GM06990 (cell line): ENCODE data around the gene UBA52.
"Not testable (repeated sequence)": the region's sequence is repeated elsewhere in the genome, so short reads cannot be mapped to it uniquely, and the experiment has no call there.

Experiments
- DNase-seq: peaks from one replicate; pipeline ENCODE4 v3.0.0-alpha.2; 2011; ENCODE audit not compliant: insufficient read length; ENCODE audit errors: extremely low read depth
- H3K27me3 ChIP-seq: replicated peaks from 2 replicates; pipeline ENCODE4 v1.6.0; 2011; ENCODE audit warnings: low read length; ENCODE audit not compliant: control insufficient read depth, insufficient read depth
- H3K36me3 ChIP-seq: 2 replicates; pipeline ENCODE4 v1.5.1; 2011; ENCODE audit warnings: low read length; ENCODE audit not compliant: control insufficient read depth, insufficient read depth
- H3K4me3 ChIP-seq: replicated peaks from 2 replicates; pipeline ENCODE4 v1.5.1; 2011; ENCODE audit warnings: low read depth, mild to moderate bottlenecking, control low read depth, low read length
- CTCF ChIP-seq: IDR thresholded peaks from 2 replicates; pipeline ENCODE4 v1.5.1; 2011; ENCODE audit warnings: low read length, control low read depth, mild to moderate bottlenecking, inconsistent platforms; ENCODE audit not compliant: insufficient read depth, poor library complexity, severe bottlenecking

The UBA52 gene

GRCh38 chr19:18571564-18572344, at the start of gene UBA52:
Gene UBA52, plus strand, starts transcription at chr19:18571857. Its CDS starts 1,444 bp downstream, at chr19:18573301.
- DNase-seq, result peak; percentile 99
- Histone ChIP-seq H3K36me3 (peaks cover 41% of the 10 kb centered on the region), H3K27me3 (no peaks in the 10 kb centered on the region), H3K4me3 (peak within 1 kb of the TSS; percentile 99)
- no peak for TF ChIP-seq CTCF

DNA sequence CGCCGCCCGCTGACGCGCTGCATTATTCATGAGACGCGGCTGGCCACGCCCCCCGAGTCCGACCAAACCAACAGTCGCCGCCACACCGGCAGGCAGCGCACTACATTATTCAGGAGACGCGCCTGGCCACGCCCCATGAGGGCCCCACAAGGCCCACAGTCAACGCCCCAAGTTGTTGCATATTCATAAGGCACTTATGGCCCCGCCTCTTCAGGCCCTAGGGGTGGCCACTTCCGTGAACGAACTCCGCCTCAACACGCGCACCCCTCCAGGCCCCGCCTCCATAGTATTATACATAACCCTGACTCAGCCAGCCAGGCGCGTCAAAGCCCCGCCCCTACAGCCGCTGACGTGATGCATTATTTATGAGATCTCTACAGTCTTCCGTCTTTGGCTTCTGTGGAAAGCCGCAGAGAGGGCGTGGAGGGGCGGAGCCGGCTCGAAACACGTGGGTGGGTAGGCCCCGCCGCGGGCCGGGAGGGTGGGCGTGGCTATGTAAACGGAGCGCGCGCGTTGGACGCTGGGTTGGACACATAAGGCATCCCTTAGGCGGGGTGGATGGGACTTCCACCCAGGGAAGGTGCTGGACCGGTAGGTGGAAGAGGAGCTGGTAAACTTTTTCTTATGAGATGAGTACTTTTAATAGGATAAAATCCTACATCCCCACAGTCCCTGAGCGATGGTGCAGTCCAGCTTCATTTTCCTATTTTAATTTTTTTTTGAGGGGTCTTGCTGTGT, 49.4 kb upstream of the UBA52 start:
- TF ChIP-seq CTCF, result no peak
- Histone ChIP-seq H3K27me3 (no peaks in the 10 kb centered on the region), H3K36me3 (no peaks in the 10 kb centered on the region; the same call in 1 of the 2 replicates), H3K4me3 (peak overlapping the region; percentile 100)
- peak; percentile 99 for DNase-seq

GRCh38 chr19:18522862-18523440, 48.7 kb upstream of the UBA52 start:
- H3K4me3 ChIP-seq, result peak overlapping the region; percentile 49
- not testable (repeated sequence) for H3K27me3 ChIP-seq, H3K36me3 ChIP-seq, DNase-seq

DNA sequence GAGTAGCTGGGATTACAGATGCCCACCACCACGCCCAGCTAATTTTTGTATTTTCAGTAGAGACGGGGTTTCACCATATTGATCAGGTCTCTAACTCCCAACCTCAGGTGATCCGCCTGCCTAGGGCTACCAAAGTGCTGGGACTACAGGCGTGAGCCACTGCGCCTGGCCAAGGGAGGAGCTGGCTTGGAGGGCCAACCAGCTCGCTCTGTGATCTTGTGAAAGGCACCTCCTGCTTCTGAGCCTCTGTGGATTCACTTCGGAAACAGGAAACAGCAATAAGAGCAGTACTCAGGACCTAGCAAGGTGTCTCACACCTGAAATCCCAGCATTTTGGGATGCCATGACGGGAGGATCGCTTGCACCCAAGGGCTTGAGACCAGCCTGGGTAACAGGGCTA, 47.8 kb upstream of the UBA52 start:
- H3K36me3 ChIP-seq, result no peaks in the 10 kb centered on the region
- DNase-seq, result no peak
- H3K4me3 ChIP-seq, result no peak overlapping the region
- no peaks in the 10 kb centered on the region for H3K27me3 ChIP-seq
- no peak for TF ChIP-seq CTCF

DNA sequence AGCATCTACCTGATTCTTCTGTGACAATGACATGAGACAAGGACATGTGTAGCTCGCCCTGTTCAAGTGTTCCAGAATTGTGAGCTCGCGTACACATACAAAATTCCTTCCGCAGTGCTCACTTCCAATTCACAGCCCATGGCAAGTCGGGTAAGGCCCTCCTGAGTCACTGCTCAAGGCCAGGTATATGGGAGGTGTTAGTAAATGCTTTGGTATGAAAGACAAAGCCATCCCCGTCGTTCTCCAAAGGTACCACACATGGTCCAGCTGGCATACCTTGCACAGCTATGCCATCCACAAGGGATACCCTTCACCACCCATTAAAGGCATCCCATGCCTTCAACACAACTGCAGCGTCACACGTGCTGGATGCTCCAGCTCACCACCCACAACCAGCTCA, 45.3 kb upstream of the UBA52 start:
- H3K27me3 ChIP-seq, result no peaks in the 10 kb centered on the region
- no peak for DNase-seq
- H3K4me3 ChIP-seq, result no peak overlapping the region
- 0 out of 2 replicates have a peak, but pooled peaks cover 2% of the 10 kb centered on the region for H3K36me3 ChIP-seq
- TF ChIP-seq CTCF, result no peak

DNA sequence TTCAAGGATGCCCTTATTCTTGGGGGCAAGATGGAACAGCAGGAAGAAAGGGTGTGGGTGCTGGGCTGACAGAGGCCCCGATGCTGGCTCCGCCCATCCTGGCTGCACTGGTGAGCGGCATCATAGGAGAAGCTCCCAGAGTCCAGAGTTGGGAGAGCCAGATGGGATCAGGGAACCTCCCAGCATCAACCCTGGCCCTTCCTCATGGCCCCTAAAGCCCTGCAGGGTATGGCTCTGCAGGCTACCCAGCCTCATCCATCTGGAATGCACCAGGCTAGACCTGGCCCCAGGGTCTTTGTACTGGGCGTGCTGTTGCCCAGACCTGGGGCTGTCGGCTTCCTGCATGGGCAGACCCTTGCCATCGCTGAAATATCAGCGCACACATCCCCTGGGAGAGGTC, 41.9 kb upstream of the UBA52 start:
- Histone ChIP-seq H3K4me3 (no peak overlapping the region), H3K27me3 (no peaks in the 10 kb centered on the region), H3K36me3 (peaks cover 8% of the 10 kb centered on the region)
- TF ChIP-seq CTCF, result no peak
- DNase-seq, result no peak
